Endothelial cell of umbilical vein (primary cell): ENCODE measurements around the gene RALA.

ENCODE experiments used
- CTCF ChIP-seq, 2 donors: IDR thresholded peaks; 1 replicate in 1 of 2; 2 replicates in 1 of 2; pipeline ENCODE4 v1.5.1; 2011; ENCODE audit warnings: low read length in 2 of 2, mild to moderate bottlenecking in 2 of 2, moderate library complexity in 2 of 2, control low read depth in 1 of 2, inconsistent platforms in 1 of 2, low read depth in 1 of 2; ENCODE audit not compliant: insufficient read depth in 1 of 2; ENCODE audit errors: extremely low read depth in 1 of 2
- EZH2 ChIP-seq: IDR thresholded peaks from 2 replicates; pipeline ENCODE4 v1.6.1; 2012; ENCODE audit warnings: borderline replicate concordance, low read depth, mild to moderate bottlenecking, moderate library complexity, low read length, inconsistent platforms; ENCODE audit not compliant: severe bottlenecking
- FOS ChIP-seq: IDR thresholded peaks from 2 replicates; pipeline ENCODE4 v1.6.1; 2011; ENCODE audit warnings: mild to moderate bottlenecking, low read length, moderate library complexity, borderline replicate concordance; ENCODE audit not compliant: insufficient read depth
- POLR2A ChIP-seq: IDR thresholded peaks from 2 replicates; pipeline ENCODE4 v1.6.1; 2012; ENCODE audit warnings: low read depth, mild to moderate bottlenecking, control low read depth, low read length
- POLR2AphosphoS5 ChIP-seq: IDR thresholded peaks from 2 replicates; pipeline ENCODE4 v1.6.1; 2012; ENCODE audit warnings: low read depth, mild to moderate bottlenecking, control low read depth, low read length, moderate library complexity; ENCODE audit not compliant: insufficient read depth
- TF ChIP-seq, protein P1 (sequence below): IDR thresholded peaks from 2 replicates; pipeline ENCODE4 v1.6.1; 2011; ENCODE audit not compliant: insufficient read depth, insufficient read length

DNA sequence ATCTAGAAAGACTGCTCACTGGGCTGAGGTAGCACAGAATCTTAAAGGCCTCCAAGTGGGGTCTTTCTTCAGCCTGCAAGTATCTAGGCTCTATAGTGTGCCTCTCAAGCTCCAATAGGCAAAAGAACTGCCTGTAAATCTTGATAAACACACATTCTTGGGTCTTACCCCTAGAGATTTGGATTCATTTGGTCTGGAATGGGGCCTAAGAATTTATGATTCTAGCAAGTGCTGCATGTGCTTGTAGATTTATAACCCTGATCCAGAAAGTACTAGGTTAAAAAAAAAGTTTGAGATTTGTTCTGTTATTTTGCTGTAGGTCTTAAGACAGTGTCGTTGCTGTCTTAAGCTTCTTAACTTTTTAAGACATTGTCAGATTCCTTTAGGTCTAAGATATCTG, 74.1 kb downstream of the RALA start:
- TF ChIP-seq CTCF (IDR thresholded peaks at IDR 0.05; ENCODE audit: extremely low read depth in 1 of 2, insufficient read depth in 1 of 2, low read depth in 1 of 2, low read length in 2 of 2) (no peak), EZH2 (no peak), POLR2A (no peak), POLR2AphosphoS5 (no peak), FOS (no peak)
- TF ChIP-seq, protein P1, sequence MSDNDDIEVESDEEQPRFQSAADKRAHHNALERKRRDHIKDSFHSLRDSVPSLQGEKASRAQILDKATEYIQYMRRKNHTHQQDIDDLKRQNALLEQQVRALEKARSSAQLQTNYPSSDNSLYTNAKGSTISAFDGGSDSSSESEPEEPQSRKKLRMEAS, result no peak
